ENCODE measurements around the gene MYO5B. TPM values are rescaled to one million over a fixed set of nuclear protein-coding genes. Genes with fewer than 3 reads are reported as not detected.

Gene MYO5B
- total and polyA plus RNA-seq, 8 donors, result 9.0 to 25.5 (median 12.1) TPM

GRCh38 chr18:50008306-50008705 is 186.6 kb downstream of the MYO5B start:
- H3K4me3 ChIP-seq, result no peak overlapping the region
- no peak for DNase-seq
- no peak for ATAC-seq
- no peak overlapping the region for H3K27ac ChIP-seq
- no peaks in the 10 kb centered on the region for H3K4me1 ChIP-seq
- peaks cover 0 to 5% of the 10 kb centered on the region in 2 donors for H3K27me3 ChIP-seq
- no peak for TF ChIP-seq CTCF (IDR thresholded peaks at IDR 0.05)
- H3K9me3 ChIP-seq, result no peaks in the 10 kb centered on the region
- intact Hi-C loops (cut with DNase I), result no loop called here
- H3K36me3 ChIP-seq, result no peaks in the 10 kb centered on the region

GRCh38 chr18:50006470-50007046 is 188.4 kb downstream of the MYO5B start:
- intact Hi-C loops (cut with DNase I), result no loop called here

GRCh38 chr18:50004013-50004412 is 190.9 kb downstream of the MYO5B start:
- ATAC-seq (no peak), DNase-seq (no peak)
- no peak overlapping the region for H3K4me3 ChIP-seq
- H3K36me3 ChIP-seq, result no peaks in the 10 kb centered on the region
- H3K4me1 ChIP-seq, result no peaks in the 10 kb centered on the region
- peaks cover 0 to 5% of the 10 kb centered on the region in 2 donors for H3K27me3 ChIP-seq
- no peak for TF ChIP-seq CTCF (IDR thresholded peaks at IDR 0.05)
- intact Hi-C loops (cut with DNase I), result no loop called here
- no peaks in the 10 kb centered on the region for H3K9me3 ChIP-seq
- no peak overlapping the region for H3K27ac ChIP-seq

More at GRCh38 chr18:50006470-50007046, 188.4 kb downstream of the MYO5B start:
- no peak overlapping the region for H3K27ac ChIP-seq
- no peaks in the 10 kb centered on the region for H3K9me3 ChIP-seq
- ATAC-seq, result no peak
- no peaks in the 10 kb centered on the region for H3K4me1 ChIP-seq
- no peak for TF ChIP-seq CTCF (IDR thresholded peaks at IDR 0.05)
- no peak for DNase-seq
- H3K27me3 ChIP-seq, result peaks cover 0 to 5% of the 10 kb centered on the region in 2 donors
- no peak overlapping the region for H3K4me3 ChIP-seq
- no peaks in the 10 kb centered on the region for H3K36me3 ChIP-seq

GRCh38 chr18:50002781-50003180 is 192.2 kb downstream of the MYO5B start:
- intact Hi-C loops (cut with DNase I), result no loop called here
- H3K36me3 ChIP-seq, result no peaks in the 10 kb centered on the region
- no peak for DNase-seq
- ATAC-seq, result no peak
- H3K27ac ChIP-seq, result no peak overlapping the region
- H3K4me3 ChIP-seq, result no peak overlapping the region
- no peaks in the 10 kb centered on the region for H3K4me1 ChIP-seq
- TF ChIP-seq CTCF (IDR thresholded peaks at IDR 0.05), result no peak
- H3K27me3 ChIP-seq, result peaks cover 0 to 5% of the 10 kb centered on the region in 2 donors
- H3K9me3 ChIP-seq, result no peaks in the 10 kb centered on the region

- ATAC-seq, result no peak
- Histone ChIP-seq H3K4me1 (no peaks in the 10 kb centered on the region), H3K9me3 (no peaks in the 10 kb centered on the region), H3K36me3 (no peaks in the 10 kb centered on the region), H3K27me3 (no peaks in the 10 kb centered on the region), H3K4me3 (no peak overlapping the region), H3K27ac (no peak overlapping the region)
- TF ChIP-seq CTCF (IDR thresholded peaks at IDR 0.05), result no peak
- DNase-seq, result no peak
- intact Hi-C loops (cut with DNase I), result no loop called here
Measured at GRCh38 chr18:50000227-50000626, 194.7 kb downstream of the MYO5B start.
